HCT116 (cell line): ENCODE data around the gene FBXL17. TPM values are rescaled to one million over a fixed set of nuclear protein-coding genes. Genes with fewer than 3 reads are reported as not detected.

ENCODE experiments used
- ATAC-seq: fragments of 200-7000 bp; cut with Tn5 transposase; 2 replicates; pipeline ENCODE4 v1.9.1; 2020; ENCODE audit warnings: mild to moderate bottlenecking, moderate library complexity
- BruUV-seq: library from RNA; stranded (reverse); fragments of 400-500 nt; replicated peaks from 2 replicates; lab custom pipeline; 2021; lab: Mats Ljungman, UMichigan
- CTCF ChIA-PET: fragments of 300-600 bp; sonication (Branson Sonifier 250); formaldehyde crosslinking; loops from one replicate; lab custom pipeline; 2021; ENCODE audit warnings: antibody characterized with exemption; lab: Charles Lee
- POLR2A ChIA-PET: fragments of 300-600, 350-600 bp; sonication (Branson Sonifier 250); formaldehyde crosslinking; loops from one replicate; lab custom pipeline; 2021; ENCODE audit warnings: antibody characterized with exemption; lab: Charles Lee
- RAD21 ChIA-PET, 2 experiments: fragments of 300-600 bp; sonication (Branson Sonifier 250); formaldehyde crosslinking; loops; one replicate each; lab custom pipeline; 2023; ENCODE audit warnings: low total read pairs in 2 of 2; ENCODE audit not compliant: uncharacterized antibody in 2 of 2, unreplicated experiment in 2 of 2, low non-redundant PET in 1 of 2; lab: Charles Lee
- DNase-seq: peaks from one replicate; pipeline ENCODE4 v3.0.0-alpha.2; 2010; ENCODE audit warnings: low read depth, low spot score
- H2AFZ ChIP-seq: fragments of 200-600 bp; shearing (Covaris generic), sonication (generic); 2 replicates; pipeline ENCODE4 v1.6.1; 2017; ENCODE audit warnings: low read depth, mixed run types, mixed read lengths, antibody characterized with exemption, low read length; ENCODE audit not compliant: poor library complexity, severe bottlenecking
- H3K27ac ChIP-seq: 2 replicates; pipeline ENCODE4 v1.5.1; 2012; ENCODE audit warnings: low read depth, low read length
- H3K27me3 ChIP-seq: fragments of 200-600 bp; sonication (generic); 2 replicates; pipeline ENCODE4 v1.6.1; 2016; ENCODE audit warnings: mixed run types, low read length, mixed read lengths; ENCODE audit not compliant: insufficient read depth
- H3K36me3 ChIP-seq, 2 experiments: fragments of 200-500 bp in 1 of 2; fragments of 200-600 bp in 1 of 2; sonication (Bioruptor generic) in 1 of 2; sonication (generic) in 1 of 2; 2 replicates each; pipeline versions ENCODE4 v1.5.1 to v1.6.1; 2014 to 2016; ENCODE audit warnings: low read length in 2 of 2, inconsistent platforms in 1 of 2, mixed read lengths in 1 of 2, mixed run types in 1 of 2; ENCODE audit not compliant: insufficient read depth in 2 of 2, control insufficient read depth in 1 of 2
- H3K4me1 ChIP-seq, 2 experiments: fragments of 200-600 bp in 1 of 2; sonication (generic) in 1 of 2; 2 replicates each; pipeline versions ENCODE4 v1.5.1 to v1.6.1; 2012 to 2017; ENCODE audit warnings: low read length in 2 of 2, inconsistent platforms in 1 of 2, mild to moderate bottlenecking in 1 of 2, mixed read lengths in 1 of 2, mixed run types in 1 of 2, moderate library complexity in 1 of 2; ENCODE audit not compliant: insufficient read depth in 2 of 2, control insufficient read depth in 1 of 2
- H3K4me2 ChIP-seq: fragments of 200-600 bp; sonication (generic); 2 replicates; pipeline ENCODE4 v1.6.1; 2017; ENCODE audit warnings: mixed run types, low read length, mixed read lengths
- H3K4me3 ChIP-seq, 2 experiments: fragments of 200-600 bp in 1 of 2; sonication (generic) in 1 of 2; replicated peaks in 1 of 2; 2 replicates each; pipeline ENCODE4 v1.5.1; 2011 to 2016; ENCODE audit warnings: low read length in 2 of 2, control low read depth in 1 of 2, low read depth in 1 of 2, mild to moderate bottlenecking in 1 of 2, mixed read lengths in 1 of 2, mixed run types in 1 of 2
- H3K79me2 ChIP-seq: fragments of 200-600 bp; sonication (generic); 2 replicates; pipeline ENCODE4 v1.6.1; 2017; ENCODE audit warnings: mild to moderate bottlenecking, mixed run types, low read length, moderate library complexity, mixed read lengths; ENCODE audit not compliant: insufficient read depth
- H3K9ac ChIP-seq: fragments of 200-600 bp; sonication (generic); 2 replicates; pipeline ENCODE4 v1.6.1; 2016; ENCODE audit warnings: low read length, mixed read lengths
- H3K9me2 ChIP-seq: fragments of 200-600 bp; sonication (generic), shearing (Covaris generic); 2 replicates; pipeline ENCODE4 v1.6.1; 2017; ENCODE audit warnings: mixed run types, mild to moderate bottlenecking, moderate library complexity; ENCODE audit not compliant: insufficient read depth
- H3K9me3 ChIP-seq, 2 experiments: fragments of 200-500 bp in 1 of 2; fragments of 200-600 bp in 1 of 2; sonication (Bioruptor generic) in 1 of 2; sonication (generic) in 1 of 2; 2 replicates each; pipeline ENCODE4 v1.6.1; 2014 to 2017; ENCODE audit warnings: low read length in 2 of 2, mixed read lengths in 2 of 2, inconsistent platforms in 1 of 2, low read depth in 1 of 2, mild to moderate bottlenecking in 1 of 2, mixed run types in 1 of 2, moderate library complexity in 1 of 2; ENCODE audit not compliant: control insufficient read depth in 1 of 2, insufficient read depth in 1 of 2
- H4K20me1 ChIP-seq: fragments of 200-600 bp; sonication (generic), shearing (Covaris generic); 2 replicates; pipeline ENCODE4 v1.6.1; 2017; ENCODE audit warnings: mixed run types, mild to moderate bottlenecking, moderate library complexity; ENCODE audit not compliant: insufficient read depth
- ATF3 ChIP-seq: IDR thresholded peaks from 2 replicates; pipeline ENCODE4 v1.6.1; 2012
- CEBPB ChIP-seq: IDR thresholded peaks from 2 replicates; pipeline ENCODE4 v1.6.1; 2012; ENCODE audit warnings: low read depth
- ELF1 ChIP-seq: IDR thresholded peaks from 2 replicates; pipeline ENCODE4 v1.6.1; 2012; ENCODE audit warnings: low read depth, borderline replicate concordance
- EZH2phosphoT487 ChIP-seq: fragments of 200-600 bp; IDR thresholded peaks from 2 replicates; pipeline ENCODE4 v1.6.1; 2018; ENCODE audit warnings: antibody characterized with exemption, borderline replicate concordance
- JUND ChIP-seq: IDR thresholded peaks from 2 replicates; pipeline ENCODE4 v1.6.1; 2012
- POLR2AphosphoS5 ChIP-seq: IDR thresholded peaks from 2 replicates; pipeline ENCODE4 v1.6.1; 2011; ENCODE audit warnings: mild to moderate bottlenecking, low read depth, low read length, moderate library complexity
- RAD21 ChIP-seq: IDR thresholded peaks from 2 replicates; pipeline ENCODE4 v1.6.1; 2012; ENCODE audit warnings: low read depth, mild to moderate bottlenecking
- REST ChIP-seq: IDR thresholded peaks from 2 replicates; pipeline ENCODE4 v1.6.1; 2012; ENCODE audit warnings: low read depth
- SIN3A ChIP-seq: IDR thresholded peaks from 2 replicates; pipeline ENCODE4 v1.6.1; 2012; ENCODE audit warnings: low read depth
- SRF ChIP-seq: IDR thresholded peaks from 2 replicates; pipeline ENCODE4 v1.6.1; 2012; ENCODE audit warnings: low read depth
- ZFX ChIP-seq: fragments of 450-650 bp; IDR thresholded peaks from 2 replicates; pipeline ENCODE4 v1.6.1; 2017
- ZNF274 ChIP-seq: fragments of 200-500 bp; sonication (Bioruptor generic); IDR thresholded peaks from 2 replicates; pipeline ENCODE4 v1.6.1; 2014; ENCODE audit warnings: mild to moderate bottlenecking, low read depth, low read length, inconsistent platforms
- intact Hi-C: fragments of 100-400 bp; cut with micrococcal nuclease; formaldehyde crosslinking; loops from 2 replicates; pipeline ENCODE4 v1.10.0; 2022
- total RNA-seq: library from RNA; stranded (reverse); gene quantifications from one replicate; pipeline ENCODE4 v1.2.1, GENCODE V29; 2021; ENCODE audit not compliant: unreplicated experiment

FBXL17 gene
- total RNA-seq, 1 experiment from 2014 or later = 9.4 TPM

- TF ChIP-seq JUND = no peak
- H3K36me3 ChIP-seq = no peaks in the 10 kb centered on the region
- CTCF ChIA-PET = interaction anchor here (1.3 kb wide), 1 partner anchor 43 kb away, joined by 4 read pairs; no protein-coding TSS in a partner anchor
- H3K4me1 ChIP-seq = no peaks in the 10 kb centered on the region
- no peak for DNase-seq
- RAD21 ChIA-PET = no interaction called here
- no peak overlapping the region for H2AFZ ChIP-seq
- intact Hi-C loops = no loop called here
- H3K9me3 ChIP-seq = no peaks in the 10 kb centered on the region
- no TSS peak for BruUV-seq
- no peak overlapping the region for H3K9ac ChIP-seq
- no peaks in the 10 kb centered on the region for H3K27me3 ChIP-seq
- no peaks in the 10 kb centered on the region for H4K20me1 ChIP-seq
- H3K79me2 ChIP-seq = no peaks in the 10 kb centered on the region
- no peak overlapping the region for H3K4me3 ChIP-seq
- POLR2A ChIA-PET = no interaction called here
- no peaks in the 10 kb centered on the region for H3K9me2 ChIP-seq
- no peak overlapping the region for H3K27ac ChIP-seq
- no peak overlapping the region for H3K4me2 ChIP-seq
- no peak for ATAC-seq
These were observed 78.3 kb downstream of the FBXL17 start for GRCh38 chr5:108303611-108304010.

- Histone ChIP-seq H2AFZ (no peak overlapping the region), H3K79me2 (no peaks in the 10 kb centered on the region), H3K4me3 (no peak overlapping the region), H3K4me1 (no peaks in the 10 kb centered on the region), H4K20me1 (no peaks in the 10 kb centered on the region), H3K27me3 (no peaks in the 10 kb centered on the region), H3K9me3 (no peaks in the 10 kb centered on the region), H3K27ac (no peak overlapping the region), H3K9me2 (no peaks in the 10 kb centered on the region), H3K36me3 (no peaks in the 10 kb centered on the region), H3K9ac (no peak overlapping the region), H3K4me2 (no peak overlapping the region)
- no TSS peak for BruUV-seq
- DNase-seq (no peak), ATAC-seq (no peak)
- POLR2A ChIA-PET = no interaction called here
- CTCF ChIA-PET = interaction anchor here (1.3 kb wide), 1 partner anchor 42 kb away, joined by 4 read pairs; no protein-coding TSS in a partner anchor
- TF ChIP-seq POLR2AphosphoS5 (no peak), ZFX (no peak), ELF1 (no peak), RAD21 (no peak), CEBPB (no peak), ZNF274 (no peak), SIN3A (no peak), ATF3 (no peak), REST (no peak), SRF (no peak), EZH2phosphoT487 (no peak), JUND (no peak)
- intact Hi-C loops = no loop called here
- RAD21 ChIA-PET = no interaction called here
These were observed 78.8 kb downstream of the FBXL17 start for GRCh38 chr5:108303086-108303485.
